ENCODE results near the gene SYF2.
"Not testable (repeated sequence)": the region's sequence is repeated elsewhere in the genome, so short reads cannot be mapped to it uniquely, and the experiment has no call there.

SYF2 gene

GRCh38 chr1:25205786-25206185 is 26.5 kb downstream of the SYF2 start:
- DNase-seq (ENCODE audit: low spot score), result no peak

GRCh38 chr1:25204797-25205480 is 27.4 kb downstream of the SYF2 start:
- DNase-seq (ENCODE audit: low spot score), result peak; percentile 25

- no peak for DNase-seq (ENCODE audit: low spot score)
These were observed 31.3 kb downstream of the SYF2 start for GRCh38 chr1:25201006-25201405.

GRCh38 chr1:25199819-25200620 is 32.3 kb downstream of the SYF2 start:
- DNase-seq (ENCODE audit: low spot score), result no peak

GRCh38 chr1:25198663-25199252 is 33.5 kb downstream of the SYF2 start:
- no peak for DNase-seq (ENCODE audit: low spot score)

GRCh38 chr1:25197982-25198662 is 34.2 kb downstream of the SYF2 start:
- no peak for DNase-seq (ENCODE audit: low spot score)

GRCh38 chr1:25197235-25197975 is 34.9 kb downstream of the SYF2 start:
- no peak for DNase-seq (ENCODE audit: low spot score)

GRCh38 chr1:25196830-25197229 is 35.5 kb downstream of the SYF2 start:
- DNase-seq (ENCODE audit: low spot score), result no peak

- DNase-seq (ENCODE audit: low spot score), result no peak
These were observed 36.5 kb downstream of the SYF2 start for GRCh38 chr1:25195835-25196234.

- DNase-seq (ENCODE audit: low spot score), result no peak
These were observed 37.7 kb downstream of the SYF2 start for GRCh38 chr1:25194572-25195020.

- no peak for DNase-seq (ENCODE audit: low spot score)
These were observed 38.2 kb downstream of the SYF2 start for GRCh38 chr1:25194054-25194453.

GRCh38 chr1:25193229-25193628 is 39.1 kb downstream of the SYF2 start:
- DNase-seq (ENCODE audit: low spot score), result no peak

- DNase-seq (ENCODE audit: low spot score), result no peak
These were observed 40.1 kb downstream of the SYF2 start for GRCh38 chr1:25192154-25192553.

- no peak for DNase-seq (ENCODE audit: low spot score)
These were observed 42.0 kb downstream of the SYF2 start for GRCh38 chr1:25190260-25190659.

GRCh38 chr1:25187904-25188303 is 44.4 kb downstream of the SYF2 start:
- not testable (repeated sequence) for DNase-seq (ENCODE audit: low spot score)

- DNase-seq (ENCODE audit: low spot score), result no peak
These were observed 45.2 kb downstream of the SYF2 start for GRCh38 chr1:25187077-25187476.

- DNase-seq (ENCODE audit: low spot score), result no peak
These were observed 45.9 kb downstream of the SYF2 start for GRCh38 chr1:25186161-25187007.

GRCh38 chr1:25185409-25186160 is 46.7 kb downstream of the SYF2 start:
- no peak for DNase-seq (ENCODE audit: low spot score)

GRCh38 chr1:25184001-25184762 is 48.1 kb downstream of the SYF2 start:
- DNase-seq (ENCODE audit: low spot score), result no peak

All from activated CD4-positive, alpha-beta T cell treated with anti-CD3 and anti-CD28 coated beads, Interleukin-2, Interleukin-4, amounts not matched to agents 100 ng/mL and 50 ng/mL, durations not matched to agents 16 hours and 8 hours (primary cell).